Kidney (tissue), 14 donors: ENCODE data around the gene INPP5A. TPM values are rescaled to one million over a fixed set of nuclear protein-coding genes. Genes with fewer than 3 reads are reported as not detected.

ENCODE experiments used
- DNase-seq, 5 donors: peaks; one replicate each; pipeline ENCODE4 v3.0.0-alpha.2; 2013 to 2020
- FAIRE-seq: peaks from 2 replicates; lab custom pipeline; 2012; peaks lifted over from hg19 to GRCh38; lab: Jason Lieb, UNC
- H3K27ac ChIP-seq, 2 donors: one replicate each; pipeline ENCODE4 v1.7.0; 2013; ENCODE audit warnings: low read depth in 2 of 2, low read length in 2 of 2, inconsistent platforms in 1 of 2
- H3K27me3 ChIP-seq: one replicate; pipeline ENCODE4 v1.7.1; 2013; ENCODE audit warnings: low read length, inconsistent platforms; ENCODE audit not compliant: control insufficient read depth, insufficient read depth
- H3K36me3 ChIP-seq, 3 donors: one replicate each; pipeline versions ENCODE4 v1.7.0 to v1.7.1; 2013; ENCODE audit warnings: low read length in 3 of 3, control low read depth in 1 of 3, inconsistent platforms in 1 of 3; ENCODE audit not compliant: insufficient read depth in 3 of 3, control insufficient read depth in 2 of 3
- H3K4me1 ChIP-seq, 3 donors: one replicate each; pipeline versions ENCODE4 v1.7.0 to v1.7.1; 2013; ENCODE audit warnings: low read length in 3 of 3, inconsistent platforms in 1 of 3, low read depth in 1 of 3; ENCODE audit not compliant: control insufficient read depth in 2 of 3, insufficient read depth in 2 of 3
- H3K4me3 ChIP-seq, 3 donors: one replicate each; pipeline versions ENCODE4 v1.7.0 to v1.8.1; 2013; ENCODE audit warnings: low read length in 3 of 3, control low read depth in 1 of 3, inconsistent platforms in 1 of 3
- H3K9ac ChIP-seq, 3 donors: one replicate each; pipeline versions ENCODE4 v1.7.0 to v1.7.1; 2013; ENCODE audit warnings: low read length in 3 of 3, control low read depth in 1 of 3, inconsistent platforms in 1 of 3
- H3K9me3 ChIP-seq, 3 donors: one replicate each; pipeline versions ENCODE4 v1.7.0 to v1.7.1; 2013; ENCODE audit warnings: low read length in 3 of 3, control low read depth in 1 of 3, inconsistent platforms in 1 of 3; ENCODE audit not compliant: control insufficient read depth in 2 of 3, insufficient read depth in 1 of 3
- intact Hi-C: fragments of 100-400 bp; cut with DNase I; formaldehyde crosslinking; loops from one replicate; pipeline ENCODE4 v1.11.1; 2022
- polyA plus RNA-seq: library from polyadenylated mRNA; stranded (reverse); fragments of 350-450 nt; fragmentation: Illumina TruSeq; extraction: RNeasy Lipid Tissue Mini Kit (QIAGEN cat#74804); gene quantifications from one replicate; pipeline ENCODE4 v1.2.3, GENCODE V29; 2014; ENCODE audit warnings: low read depth, low replicate concordance; ENCODE audit not compliant: insufficient read depth
- total RNA-seq: library from RNA; stranded (reverse); fragmentation: NEBNext Ultra II Directional; extraction: Animal tissue kit (Norgen Biotek cat#: 25700); gene quantifications from one replicate; pipeline ENCODE4 v1.2.1, GENCODE V29; 2021
- TF ChIP-seq, protein P1 (sequence below): IDR thresholded peaks from 3 replicates; pipeline ENCODE4 v1.5.1; 2012; ENCODE audit warnings: mild to moderate bottlenecking, moderate library complexity, borderline replicate concordance; ENCODE audit not compliant: insufficient read depth; ENCODE audit errors: extremely low read depth
- donor health status: control.
- donor health status: control.
- donor health status: control.
- donor health status: control.
- donor health status: control.
- donor health status: DM: yes; HTN: yes; CAD: no.
- donor health status: Normal renal cell carcinoma (clear cell type).

Gene INPP5A
- total and polyA plus RNA-seq, 2 donors from 2014 or later, result 20.8 to 40.3 TPM

DNA sequence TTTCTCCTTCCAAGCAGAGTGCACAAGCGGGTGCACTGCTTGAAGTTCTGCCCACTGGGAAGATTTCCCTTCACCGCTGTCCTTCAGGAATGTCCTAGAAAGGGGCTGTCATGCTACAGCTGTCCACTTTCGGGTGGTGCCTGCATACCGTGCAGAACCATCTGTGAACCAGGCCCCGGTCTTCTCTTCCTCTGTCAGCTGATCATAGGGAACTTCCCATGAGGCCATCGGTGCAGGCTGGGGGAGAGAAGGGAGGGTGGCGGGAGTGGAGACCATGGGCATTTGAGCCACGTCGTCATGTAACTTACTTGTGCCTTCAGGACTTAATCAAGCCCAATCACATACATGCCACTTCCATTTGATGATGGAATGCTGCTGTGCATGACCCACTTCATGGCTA is 136.7 kb downstream of the INPP5A start:
- H3K27ac ChIP-seq, result no peak overlapping the region
- DNase-seq, result no peak
- intact Hi-C loops, result no loop called here
- TF ChIP-seq, protein P1, sequence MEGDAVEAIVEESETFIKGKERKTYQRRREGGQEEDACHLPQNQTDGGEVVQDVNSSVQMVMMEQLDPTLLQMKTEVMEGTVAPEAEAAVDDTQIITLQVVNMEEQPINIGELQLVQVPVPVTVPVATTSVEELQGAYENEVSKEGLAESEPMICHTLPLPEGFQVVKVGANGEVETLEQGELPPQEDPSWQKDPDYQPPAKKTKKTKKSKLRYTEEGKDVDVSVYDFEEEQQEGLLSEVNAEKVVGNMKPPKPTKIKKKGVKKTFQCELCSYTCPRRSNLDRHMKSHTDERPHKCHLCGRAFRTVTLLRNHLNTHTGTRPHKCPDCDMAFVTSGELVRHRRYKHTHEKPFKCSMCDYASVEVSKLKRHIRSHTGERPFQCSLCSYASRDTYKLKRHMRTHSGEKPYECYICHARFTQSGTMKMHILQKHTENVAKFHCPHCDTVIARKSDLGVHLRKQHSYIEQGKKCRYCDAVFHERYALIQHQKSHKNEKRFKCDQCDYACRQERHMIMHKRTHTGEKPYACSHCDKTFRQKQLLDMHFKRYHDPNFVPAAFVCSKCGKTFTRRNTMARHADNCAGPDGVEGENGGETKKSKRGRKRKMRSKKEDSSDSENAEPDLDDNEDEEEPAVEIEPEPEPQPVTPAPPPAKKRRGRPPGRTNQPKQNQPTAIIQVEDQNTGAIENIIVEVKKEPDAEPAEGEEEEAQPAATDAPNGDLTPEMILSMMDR, result no peak
- no peaks in the 10 kb centered on the region for H3K36me3 ChIP-seq
- H3K9ac ChIP-seq, result no peak overlapping the region
- H3K27me3 ChIP-seq, result no peaks in the 10 kb centered on the region
- peaks cover 0 to 8% (median 0%) of the 10 kb centered on the region in 3 donors for H3K4me1 ChIP-seq
- H3K9me3 ChIP-seq, result no peaks in the 10 kb centered on the region
- FAIRE-seq, result no peak
- H3K4me3 ChIP-seq, result no peak overlapping the region

DNA sequence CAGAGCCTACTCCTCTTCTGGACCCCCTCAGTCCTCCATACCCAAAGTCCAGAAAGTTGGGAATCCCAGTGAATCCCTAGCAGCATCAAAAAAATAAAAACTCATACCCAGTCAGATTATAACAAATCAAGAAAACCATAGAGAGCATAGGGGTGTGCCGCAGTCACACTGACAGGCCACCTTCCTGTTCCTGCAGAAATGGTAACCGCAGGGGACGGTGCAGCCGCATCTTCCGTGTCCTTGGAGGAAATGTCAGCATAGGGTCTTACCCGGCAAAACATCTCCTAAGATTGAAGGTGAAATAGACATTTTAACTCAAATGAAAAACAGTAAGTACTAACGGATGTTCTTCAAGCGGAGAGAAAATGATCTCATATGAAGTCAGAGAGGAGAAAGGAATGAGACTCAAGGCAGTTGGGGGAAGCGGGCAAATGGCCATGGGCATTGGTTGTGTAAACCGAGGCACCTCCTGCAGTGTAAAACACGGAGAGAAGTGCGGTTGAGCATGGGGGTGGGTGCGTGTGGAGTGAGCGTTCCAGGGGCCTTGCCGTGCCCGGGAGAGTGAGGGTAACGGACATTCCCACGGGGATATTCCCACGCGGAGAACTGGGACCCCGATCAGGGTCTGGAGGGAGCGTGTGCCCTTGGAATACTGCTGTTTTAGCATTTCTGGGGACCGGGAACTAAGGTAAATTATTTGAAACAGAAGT is 137.6 kb downstream of the INPP5A start:
- intact Hi-C loops, result no loop called here
- H3K9me3 ChIP-seq, result no peaks in the 10 kb centered on the region
- H3K4me3 ChIP-seq, result no peak overlapping the region
- TF ChIP-seq, protein P1, result no peak
- peaks cover 0 to 8% (median 0%) of the 10 kb centered on the region in 3 donors for H3K4me1 ChIP-seq
- no peaks in the 10 kb centered on the region for H3K36me3 ChIP-seq
- peak in 3 of 5 donors; percentile 7 to 39 (median 18) for DNase-seq
- FAIRE-seq, result no peak
- H3K27ac ChIP-seq, result no peak overlapping the region
- H3K27me3 ChIP-seq, result no peaks in the 10 kb centered on the region
- H3K9ac ChIP-seq, result no peak overlapping the region

DNA sequence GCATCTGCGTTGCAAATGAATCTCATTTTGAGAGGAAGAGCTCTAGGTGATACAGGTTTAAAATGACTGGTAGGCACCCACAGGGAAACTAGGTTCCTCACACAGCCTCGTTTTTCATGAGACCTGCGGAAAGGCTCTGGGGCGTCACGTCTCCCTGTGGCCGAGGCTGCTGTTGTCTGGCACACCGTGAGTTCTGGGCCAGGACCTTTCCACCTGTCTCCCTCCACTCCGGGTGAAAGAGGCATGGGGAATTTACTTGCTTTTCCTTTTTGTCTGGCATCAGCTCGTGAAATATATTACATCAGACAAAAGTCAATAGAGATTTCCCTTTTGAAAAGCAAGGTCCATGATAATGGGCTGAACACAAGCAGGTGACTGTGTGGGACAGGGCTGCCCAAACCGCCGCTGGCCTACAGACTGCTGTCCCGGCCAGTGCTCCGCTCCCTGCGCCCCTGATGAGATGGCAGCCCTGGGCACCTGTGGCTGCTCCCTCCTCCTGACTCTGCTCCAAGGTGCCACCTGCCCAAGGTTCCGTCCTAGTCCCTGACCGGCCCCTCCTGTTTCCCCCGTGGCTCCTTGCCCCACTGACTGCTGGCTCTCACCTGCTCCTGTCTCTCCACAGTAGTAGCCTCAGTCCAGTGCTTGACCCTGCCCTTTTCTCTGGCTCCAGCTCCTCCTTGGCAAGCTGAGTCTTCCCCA is 138.8 kb downstream of the INPP5A start:
- Histone ChIP-seq H3K27ac (no peak overlapping the region), H3K9ac (no peak overlapping the region), H3K27me3 (no peaks in the 10 kb centered on the region), H3K9me3 (no peaks in the 10 kb centered on the region), H3K4me1 (peaks cover 0 to 8% (median 0%) of the 10 kb centered on the region in 3 donors), H3K36me3 (no peaks in the 10 kb centered on the region), H3K4me3 (no peak overlapping the region)
- peak in 3 of 5 donors; percentile 8 to 58 (median 37) for DNase-seq
- TF ChIP-seq, protein P1, result no peak
- FAIRE-seq, result no peak
- intact Hi-C loops, result no loop called here
